ENCODE results near the gene DDX24.

Gene DDX24

DNA sequence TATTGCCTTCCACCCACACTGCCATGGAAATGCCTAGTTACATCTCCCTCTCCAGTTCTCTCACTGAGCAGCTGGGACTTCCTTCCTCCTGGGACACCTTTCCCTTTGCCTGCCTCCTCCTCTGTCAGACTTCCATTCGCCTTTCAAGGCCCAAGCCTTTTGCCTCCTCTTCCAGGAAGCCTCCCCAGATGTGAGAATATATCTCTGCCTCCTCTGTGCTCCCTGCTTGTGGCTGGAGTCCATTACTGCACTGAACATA lies 45.3 kb upstream of the DDX24 start:
- TF ChIP-seq, protein P1, sequence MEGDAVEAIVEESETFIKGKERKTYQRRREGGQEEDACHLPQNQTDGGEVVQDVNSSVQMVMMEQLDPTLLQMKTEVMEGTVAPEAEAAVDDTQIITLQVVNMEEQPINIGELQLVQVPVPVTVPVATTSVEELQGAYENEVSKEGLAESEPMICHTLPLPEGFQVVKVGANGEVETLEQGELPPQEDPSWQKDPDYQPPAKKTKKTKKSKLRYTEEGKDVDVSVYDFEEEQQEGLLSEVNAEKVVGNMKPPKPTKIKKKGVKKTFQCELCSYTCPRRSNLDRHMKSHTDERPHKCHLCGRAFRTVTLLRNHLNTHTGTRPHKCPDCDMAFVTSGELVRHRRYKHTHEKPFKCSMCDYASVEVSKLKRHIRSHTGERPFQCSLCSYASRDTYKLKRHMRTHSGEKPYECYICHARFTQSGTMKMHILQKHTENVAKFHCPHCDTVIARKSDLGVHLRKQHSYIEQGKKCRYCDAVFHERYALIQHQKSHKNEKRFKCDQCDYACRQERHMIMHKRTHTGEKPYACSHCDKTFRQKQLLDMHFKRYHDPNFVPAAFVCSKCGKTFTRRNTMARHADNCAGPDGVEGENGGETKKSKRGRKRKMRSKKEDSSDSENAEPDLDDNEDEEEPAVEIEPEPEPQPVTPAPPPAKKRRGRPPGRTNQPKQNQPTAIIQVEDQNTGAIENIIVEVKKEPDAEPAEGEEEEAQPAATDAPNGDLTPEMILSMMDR (IDR thresholded peaks at IDR 0.05; ENCODE audit: borderline replicate concordance, control extremely low read depth, extremely low read depth, insufficient read depth, missing control alignments), result no peak
- DNase-seq (ENCODE audit: low spot score), result no peak
- in situ Hi-C loops (cut with MboI; ENCODE audit: low sequenced_read_pairs, unreplicated experiment), result loop anchor here (10.0 kb wide), 1 partner anchor 192 kb away; no protein-coding TSS in a partner anchor

DNA sequence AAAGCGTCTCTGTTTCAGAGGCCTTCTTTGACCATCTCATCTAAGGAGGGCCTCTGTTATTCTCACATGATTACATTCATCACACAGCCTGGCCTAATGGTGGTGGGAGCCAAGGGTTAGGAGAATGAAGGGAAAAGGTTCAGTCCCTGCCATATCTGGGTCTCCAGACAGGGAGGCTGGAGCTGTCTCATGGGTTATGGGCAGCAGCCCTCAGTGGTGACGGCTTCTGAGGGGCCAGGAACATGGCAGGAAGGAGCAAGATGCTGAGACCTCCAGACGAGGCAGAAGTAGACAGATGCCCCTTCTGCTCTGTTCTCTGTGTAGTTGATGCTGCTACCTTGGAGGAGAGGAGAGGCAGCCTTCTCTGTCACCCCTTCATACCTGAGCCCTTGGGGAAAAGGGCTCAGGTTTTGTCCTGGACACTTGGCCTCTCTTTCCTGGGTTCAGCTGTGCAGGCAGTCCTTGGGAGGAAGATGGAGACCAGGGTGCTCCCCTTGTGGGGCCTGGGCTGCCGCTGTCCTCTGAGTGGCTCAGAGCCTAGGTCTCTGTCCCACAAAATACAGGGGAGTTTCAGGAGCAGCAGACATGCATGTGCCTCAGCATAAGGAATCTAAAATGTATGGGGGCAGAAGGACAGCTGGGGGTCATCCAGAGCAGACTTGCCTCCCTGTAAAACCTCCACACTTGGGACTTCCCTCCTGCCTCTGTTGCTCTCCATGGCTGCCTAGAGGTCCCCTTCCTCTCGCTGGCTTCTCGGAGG lies 44.8 kb upstream of the DDX24 start:
- no peak for DNase-seq (ENCODE audit: low spot score)
- in situ Hi-C loops (cut with MboI; ENCODE audit: low sequenced_read_pairs, unreplicated experiment), result loop anchor here (10.0 kb wide), 1 partner anchor 191 kb away; no protein-coding TSS in a partner anchor
- TF ChIP-seq, protein P1 (IDR thresholded peaks at IDR 0.05; ENCODE audit: borderline replicate concordance, control extremely low read depth, extremely low read depth, insufficient read depth, missing control alignments), result no peak

DNA sequence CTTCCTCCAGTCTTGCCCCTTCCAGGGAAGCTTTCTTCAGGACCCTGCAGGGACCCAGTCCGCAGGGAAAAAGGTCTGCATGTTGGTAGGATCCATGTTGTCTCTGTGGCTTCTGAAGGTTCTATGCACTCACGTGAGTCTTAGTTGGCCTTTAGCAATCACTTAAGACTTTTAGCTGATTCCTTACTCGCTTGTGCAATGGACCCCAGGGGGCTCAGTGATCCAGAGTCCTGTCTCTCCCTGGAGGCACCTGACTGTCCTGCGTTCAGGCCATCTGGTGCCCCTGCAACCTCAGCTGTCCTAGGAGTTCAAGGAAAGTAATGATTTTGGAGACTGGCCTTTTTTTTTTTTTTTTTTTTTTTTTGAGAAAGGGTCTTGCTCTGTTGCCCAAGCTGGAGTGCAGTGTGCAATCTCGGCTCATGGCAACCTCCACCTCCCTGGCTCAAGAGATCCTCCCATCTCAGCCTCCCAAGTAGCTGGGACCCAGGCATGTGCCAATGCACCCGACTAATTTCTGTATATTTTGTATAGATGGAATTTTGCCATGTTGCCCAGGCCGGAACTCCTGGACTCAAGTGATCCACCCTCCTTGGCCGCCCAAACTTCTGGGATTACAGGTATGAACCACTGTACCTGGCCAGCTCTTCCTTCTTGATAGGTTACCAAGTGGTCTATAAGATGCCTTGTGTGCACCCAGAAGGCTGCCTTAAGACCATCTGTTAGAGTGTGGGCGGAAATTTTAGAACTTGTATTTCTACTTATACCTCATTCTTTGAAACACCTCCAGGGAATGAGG lies 43.8 kb upstream of the DDX24 start:
- TF ChIP-seq, protein P1 (IDR thresholded peaks at IDR 0.05; ENCODE audit: borderline replicate concordance, control extremely low read depth, extremely low read depth, insufficient read depth, missing control alignments), result no peak
- no peak for DNase-seq (ENCODE audit: low spot score)
- in situ Hi-C loops (cut with MboI; ENCODE audit: low sequenced_read_pairs, unreplicated experiment), result loop anchor here (10.0 kb wide), 1 partner anchor 190 kb away; no protein-coding TSS in a partner anchor

DNA sequence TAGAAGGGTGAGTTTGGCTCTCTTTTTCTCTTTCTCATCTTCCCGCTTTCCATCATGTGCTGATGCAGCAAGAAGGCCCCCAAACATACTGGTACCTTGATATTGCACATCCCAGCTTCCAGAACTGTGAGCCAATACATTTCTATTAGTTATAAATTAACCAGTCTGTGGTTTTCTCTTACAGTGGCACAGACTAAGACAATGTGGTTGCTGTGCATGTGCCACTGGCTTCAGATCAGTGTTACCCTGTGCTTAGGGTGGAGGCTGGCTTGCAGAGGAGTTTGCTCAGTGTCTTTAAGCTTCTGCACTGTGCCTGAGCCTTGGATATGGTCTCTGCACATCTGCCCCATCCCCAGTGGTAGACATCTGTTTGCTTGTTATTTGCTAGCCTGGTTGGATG lies 42.9 kb upstream of the DDX24 start:
- in situ Hi-C loops (cut with MboI; ENCODE audit: low sequenced_read_pairs, unreplicated experiment), result loop anchor here (10.0 kb wide), 1 partner anchor 189 kb away; no protein-coding TSS in a partner anchor
- TF ChIP-seq, protein P1 (IDR thresholded peaks at IDR 0.05; ENCODE audit: borderline replicate concordance, control extremely low read depth, extremely low read depth, insufficient read depth, missing control alignments), result no peak
- DNase-seq (ENCODE audit: low spot score), result no peak

DNA sequence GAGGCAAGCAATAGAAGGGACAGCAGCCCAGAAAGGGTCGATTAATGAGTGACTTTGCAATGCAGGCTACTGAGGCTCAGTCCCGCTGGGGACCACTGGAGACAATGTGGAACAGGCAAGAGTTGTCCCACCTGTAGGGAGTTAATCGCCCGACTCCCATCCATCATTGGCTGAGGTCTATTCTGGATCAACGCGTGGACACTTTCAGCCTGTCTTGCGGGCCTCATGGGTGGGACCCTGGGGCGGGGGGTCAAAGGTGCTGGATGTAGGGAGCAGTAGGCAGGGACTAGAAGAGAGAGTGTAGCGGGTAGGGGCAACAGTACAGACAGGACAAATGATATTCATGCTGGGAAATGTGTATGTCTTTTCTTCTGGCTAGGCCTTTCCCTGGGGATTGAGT lies 42.3 kb upstream of the DDX24 start:
- DNase-seq (ENCODE audit: low spot score), result no peak
- in situ Hi-C loops (cut with MboI; ENCODE audit: low sequenced_read_pairs, unreplicated experiment), result loop anchor here (10.0 kb wide), 1 partner anchor 188 kb away; no protein-coding TSS in a partner anchor
- TF ChIP-seq, protein P1 (IDR thresholded peaks at IDR 0.05; ENCODE audit: borderline replicate concordance, control extremely low read depth, extremely low read depth, insufficient read depth, missing control alignments), result no peak

DNA sequence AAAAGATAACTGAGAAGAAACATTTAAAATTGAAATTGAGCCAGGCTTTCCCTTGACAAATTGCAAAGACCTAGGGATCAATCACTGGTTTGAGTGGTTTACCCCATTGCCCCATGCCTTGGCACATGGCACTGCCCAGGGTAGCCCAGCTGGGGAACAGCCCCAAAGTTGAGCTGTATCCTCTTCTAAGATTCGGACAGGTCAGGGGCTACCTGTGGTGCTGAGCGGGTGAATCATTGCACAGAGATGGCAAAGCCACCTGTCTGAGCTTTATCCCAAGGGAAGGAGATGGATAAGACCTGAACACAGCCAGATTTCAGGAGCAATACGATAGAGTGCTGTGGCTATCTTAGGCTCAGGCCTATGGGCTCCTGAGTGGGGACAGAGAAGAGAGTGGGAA lies 41.4 kb upstream of the DDX24 start:
- in situ Hi-C loops (cut with MboI; ENCODE audit: low sequenced_read_pairs, unreplicated experiment), result loop anchor here (10.0 kb wide), 1 partner anchor 188 kb away; no protein-coding TSS in a partner anchor
- no peak for DNase-seq (ENCODE audit: low spot score)

More for the DNA sequence above, 41.4 kb upstream of the DDX24 start:
- TF ChIP-seq, protein P1 (IDR thresholded peaks at IDR 0.05; ENCODE audit: borderline replicate concordance, control extremely low read depth, extremely low read depth, insufficient read depth, missing control alignments), result no peak
